HG02763 (cell line): ENCODE measurements around the gene MZB1.

Source experiments
- ATAC-seq: cut with Tn5 transposase; IDR thresholded peaks from one replicate; pipeline ENCODE4 v1.9.1; 2021; ENCODE audit warnings: mild to moderate bottlenecking, moderate library complexity; ENCODE audit not compliant: unreplicated experiment

The MZB1 gene

GRCh38 chr5:139389701-139390638 is at the start of gene MZB1:
TSS of gene MZB1 (minus strand) at chr5:139389913. CDS start at chr5:139389856, 57 bp downstream.
- peak; percentile 36 for ATAC-seq

- ATAC-seq, result peak; percentile 85
Measured at GRCh38 chr5:139439013-139439903, 49.5 kb upstream of the MZB1 start, which contains the start of gene DNAJC18. TSS of gene DNAJC18 (minus strand) at chr5:139439525. CDS start at chr5:139439445, 80 bp downstream.

- no peak for ATAC-seq
Measured at GRCh38 chr5:139438707-139439012, 48.9 kb upstream of the MZB1 start.

GRCh38 chr5:139435676-139436075 is 46.0 kb upstream of the MZB1 start:
- ATAC-seq, result no peak

GRCh38 chr5:139431706-139432105 is 42.0 kb upstream of the MZB1 start:
- ATAC-seq, result no peak

GRCh38 chr5:139430015-139430414 is 40.3 kb upstream of the MZB1 start:
- no peak for ATAC-seq

GRCh38 chr5:139426203-139426885 is 36.6 kb upstream of the MZB1 start:
- no peak for ATAC-seq

- no peak for ATAC-seq
Measured at GRCh38 chr5:139425497-139425896, 35.8 kb upstream of the MZB1 start.

GRCh38 chr5:139422307-139422893 is 32.7 kb upstream of the MZB1 start:
- no peak for ATAC-seq

- ATAC-seq, result no peak
Measured at GRCh38 chr5:139419226-139420192, 29.8 kb upstream of the MZB1 start.

GRCh38 chr5:139418793-139419192 is 29.1 kb upstream of the MZB1 start:
- no peak for ATAC-seq

GRCh38 chr5:139417214-139417613 is 27.5 kb upstream of the MZB1 start:
- no peak for ATAC-seq

GRCh38 chr5:139416651-139417050 is 26.9 kb upstream of the MZB1 start:
- ATAC-seq, result no peak

GRCh38 chr5:139415869-139416268 is 26.2 kb upstream of the MZB1 start:
- ATAC-seq, result no peak

- ATAC-seq, result no peak
Measured at GRCh38 chr5:139415221-139415861, 25.6 kb upstream of the MZB1 start.

- no peak for ATAC-seq
Measured at GRCh38 chr5:139414581-139415130, 24.9 kb upstream of the MZB1 start.

- no peak for ATAC-seq
Measured at GRCh38 chr5:139413963-139414362, 24.2 kb upstream of the MZB1 start.

GRCh38 chr5:139413153-139413552 is 23.4 kb upstream of the MZB1 start:
- no peak for ATAC-seq
